ENCODE results near the gene RBL2. TPM values are rescaled to one million over a fixed set of nuclear protein-coding genes. Genes with fewer than 3 reads are reported as not detected.

The RBL2 gene
- total RNA-seq, 1 donor from 2014 or later: 64.3 TPM

GRCh38 chr16:53440125-53440524 lies 5.9 kb downstream of the RBL2 start:
- no peak overlapping the region for H3K27ac ChIP-seq
- H3K36me3 ChIP-seq: peaks cover 12 to 36% of the 10 kb centered on the region in 2 donors
- H3K4me1 ChIP-seq: peaks cover 0 to 13% of the 10 kb centered on the region in 2 donors
- H3K9me3 ChIP-seq: no peaks in the 10 kb centered on the region
- DNase-seq (ENCODE audit: low spot score in 2 of 2): no peak
- H3K27me3 ChIP-seq: no peaks in the 10 kb centered on the region
- no peak for TF ChIP-seq CTCF (IDR thresholded peaks at IDR 0.05)
- no peak overlapping the region for H3K4me3 ChIP-seq
- intact Hi-C loops (cut with DNase I): no loop called here

GRCh38 chr16:53445534-53445933 lies 11.3 kb downstream of the RBL2 start:
- intact Hi-C loops (cut with DNase I): no loop called here
- Histone ChIP-seq H3K4me1 (no peaks in the 10 kb centered on the region), H3K36me3 (peaks cover 37 to 61% of the 10 kb centered on the region in 2 donors), H3K27ac (no peak overlapping the region), H3K4me3 (no peak overlapping the region), H3K27me3 (no peaks in the 10 kb centered on the region), H3K9me3 (no peaks in the 10 kb centered on the region)
- DNase-seq (ENCODE audit: low spot score in 2 of 2): no peak
- no peak for TF ChIP-seq CTCF (IDR thresholded peaks at IDR 0.05)

GRCh38 chr16:53446090-53446489 lies 11.8 kb downstream of the RBL2 start:
- intact Hi-C loops (cut with DNase I): no loop called here
- H3K4me3 ChIP-seq: no peak overlapping the region
- no peaks in the 10 kb centered on the region for H3K4me1 ChIP-seq
- TF ChIP-seq CTCF (IDR thresholded peaks at IDR 0.05): no peak
- no peak overlapping the region for H3K27ac ChIP-seq
- no peaks in the 10 kb centered on the region for H3K27me3 ChIP-seq
- no peak for DNase-seq (ENCODE audit: low spot score in 2 of 2)
- peaks cover 37 to 56% of the 10 kb centered on the region in 2 donors for H3K36me3 ChIP-seq
- H3K9me3 ChIP-seq: no peaks in the 10 kb centered on the region

- no peak for TF ChIP-seq CTCF (IDR thresholded peaks at IDR 0.05)
- intact Hi-C loops (cut with DNase I): no loop called here
- no peak overlapping the region for H3K27ac ChIP-seq
- no peaks in the 10 kb centered on the region for H3K9me3 ChIP-seq
- H3K4me1 ChIP-seq: no peaks in the 10 kb centered on the region
- no peaks in the 10 kb centered on the region for H3K27me3 ChIP-seq
- peaks cover 50 to 64% of the 10 kb centered on the region in 2 donors for H3K36me3 ChIP-seq
- no peak overlapping the region for H3K4me3 ChIP-seq
- DNase-seq (ENCODE audit: low spot score in 2 of 2): no peak
These were observed 15.7 kb downstream of the RBL2 start for GRCh38 chr16:53449816-53450517.

GRCh38 chr16:53453928-53454327 lies 19.7 kb downstream of the RBL2 start:
- Histone ChIP-seq H3K4me1 (no peaks in the 10 kb centered on the region), H3K9me3 (no peaks in the 10 kb centered on the region), H3K36me3 (peaks cover 55 to 66% of the 10 kb centered on the region in 2 donors), H3K27me3 (no peaks in the 10 kb centered on the region), H3K4me3 (no peak overlapping the region), H3K27ac (no peak overlapping the region)
- intact Hi-C loops (cut with DNase I): no loop called here
- DNase-seq (ENCODE audit: low spot score in 2 of 2): no peak
- no peak for TF ChIP-seq CTCF (IDR thresholded peaks at IDR 0.05)
